ENCODE measurements around the gene STK32B. TPM values are rescaled to one million over a fixed set of nuclear protein-coding genes. Genes with fewer than 3 reads are reported as not detected.

Gene STK32B
- total RNA-seq, 1 experiment from 2014 or later: 11.6 TPM

DNA sequence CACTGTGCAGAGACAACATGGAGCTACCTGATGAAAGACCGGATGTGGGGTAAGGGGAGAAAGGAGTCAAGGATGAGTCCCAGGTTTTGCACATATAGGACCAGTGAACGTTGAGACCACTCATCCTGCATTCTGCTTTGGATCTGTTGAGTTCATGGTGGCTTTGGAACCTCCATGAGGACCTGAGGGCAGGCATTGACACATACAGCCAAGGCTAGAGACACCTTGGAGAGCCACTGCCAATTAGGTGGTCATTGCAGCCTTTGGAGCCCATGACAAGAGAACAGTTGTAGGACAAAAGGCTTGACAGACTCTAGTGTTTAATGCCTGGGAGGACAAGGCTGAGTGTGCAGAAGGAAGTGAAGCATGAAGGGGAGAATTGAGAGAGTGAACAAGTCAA, 87.9 kb downstream of the STK32B start:
- no peak overlapping the region for H3K4me3 ChIP-seq (ENCODE audit: low read depth in 2 of 2, low read length in 2 of 2)
- TF ChIP-seq, protein P1, sequence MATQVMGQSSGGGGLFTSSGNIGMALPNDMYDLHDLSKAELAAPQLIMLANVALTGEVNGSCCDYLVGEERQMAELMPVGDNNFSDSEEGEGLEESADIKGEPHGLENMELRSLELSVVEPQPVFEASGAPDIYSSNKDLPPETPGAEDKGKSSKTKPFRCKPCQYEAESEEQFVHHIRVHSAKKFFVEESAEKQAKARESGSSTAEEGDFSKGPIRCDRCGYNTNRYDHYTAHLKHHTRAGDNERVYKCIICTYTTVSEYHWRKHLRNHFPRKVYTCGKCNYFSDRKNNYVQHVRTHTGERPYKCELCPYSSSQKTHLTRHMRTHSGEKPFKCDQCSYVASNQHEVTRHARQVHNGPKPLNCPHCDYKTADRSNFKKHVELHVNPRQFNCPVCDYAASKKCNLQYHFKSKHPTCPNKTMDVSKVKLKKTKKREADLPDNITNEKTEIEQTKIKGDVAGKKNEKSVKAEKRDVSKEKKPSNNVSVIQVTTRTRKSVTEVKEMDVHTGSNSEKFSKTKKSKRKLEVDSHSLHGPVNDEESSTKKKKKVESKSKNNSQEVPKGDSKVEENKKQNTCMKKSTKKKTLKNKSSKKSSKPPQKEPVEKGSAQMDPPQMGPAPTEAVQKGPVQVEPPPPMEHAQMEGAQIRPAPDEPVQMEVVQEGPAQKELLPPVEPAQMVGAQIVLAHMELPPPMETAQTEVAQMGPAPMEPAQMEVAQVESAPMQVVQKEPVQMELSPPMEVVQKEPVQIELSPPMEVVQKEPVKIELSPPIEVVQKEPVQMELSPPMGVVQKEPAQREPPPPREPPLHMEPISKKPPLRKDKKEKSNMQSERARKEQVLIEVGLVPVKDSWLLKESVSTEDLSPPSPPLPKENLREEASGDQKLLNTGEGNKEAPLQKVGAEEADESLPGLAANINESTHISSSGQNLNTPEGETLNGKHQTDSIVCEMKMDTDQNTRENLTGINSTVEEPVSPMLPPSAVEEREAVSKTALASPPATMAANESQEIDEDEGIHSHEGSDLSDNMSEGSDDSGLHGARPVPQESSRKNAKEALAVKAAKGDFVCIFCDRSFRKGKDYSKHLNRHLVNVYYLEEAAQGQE (IDR thresholded peaks at IDR 0.05; ENCODE audit: insufficient read depth in 1 of 2, low read depth in 2 of 2, low read length in 1 of 2): no peak
- TF ChIP-seq POLR2AphosphoS5 (IDR thresholded peaks at IDR 0.05; ENCODE audit: low read depth, low read length) (no peak), SIN3A (IDR thresholded peaks at IDR 0.05; ENCODE audit: borderline replicate concordance, insufficient read depth, low read depth, low read length) (no peak), TCF7L2 (IDR thresholded peaks at IDR 0.05; ENCODE audit: low read depth, low read length) (no peak)
- TF ChIP-seq, protein P2, sequence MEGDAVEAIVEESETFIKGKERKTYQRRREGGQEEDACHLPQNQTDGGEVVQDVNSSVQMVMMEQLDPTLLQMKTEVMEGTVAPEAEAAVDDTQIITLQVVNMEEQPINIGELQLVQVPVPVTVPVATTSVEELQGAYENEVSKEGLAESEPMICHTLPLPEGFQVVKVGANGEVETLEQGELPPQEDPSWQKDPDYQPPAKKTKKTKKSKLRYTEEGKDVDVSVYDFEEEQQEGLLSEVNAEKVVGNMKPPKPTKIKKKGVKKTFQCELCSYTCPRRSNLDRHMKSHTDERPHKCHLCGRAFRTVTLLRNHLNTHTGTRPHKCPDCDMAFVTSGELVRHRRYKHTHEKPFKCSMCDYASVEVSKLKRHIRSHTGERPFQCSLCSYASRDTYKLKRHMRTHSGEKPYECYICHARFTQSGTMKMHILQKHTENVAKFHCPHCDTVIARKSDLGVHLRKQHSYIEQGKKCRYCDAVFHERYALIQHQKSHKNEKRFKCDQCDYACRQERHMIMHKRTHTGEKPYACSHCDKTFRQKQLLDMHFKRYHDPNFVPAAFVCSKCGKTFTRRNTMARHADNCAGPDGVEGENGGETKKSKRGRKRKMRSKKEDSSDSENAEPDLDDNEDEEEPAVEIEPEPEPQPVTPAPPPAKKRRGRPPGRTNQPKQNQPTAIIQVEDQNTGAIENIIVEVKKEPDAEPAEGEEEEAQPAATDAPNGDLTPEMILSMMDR (IDR thresholded peaks at IDR 0.05): no peak
- H3K27ac ChIP-seq (ENCODE audit: low read length): no peak overlapping the region
- in situ Hi-C loops (cut with HindIII; ENCODE audit: low pct_unique_long_range_greater_than_20kb, low sequenced_read_pairs) (no loop called here), intact Hi-C loops (cut with micrococcal nuclease; ENCODE audit: unreplicated experiment) (no loop called here)
- POLR2A ChIA-PET: no interaction called here
- DNase-seq (ENCODE audit: low read depth, low spot score) (no peak), ATAC-seq (no peak)
- BruUV-seq (replicated peaks): no TSS peak
- CTCF ChIA-PET: interaction anchor here (0.6 kb wide), 1 partner anchor 49 kb away, joined by 5 read pairs; no protein-coding TSS in a partner anchor
- no peaks in the 10 kb centered on the region for H3K4me1 ChIP-seq (ENCODE audit: control insufficient read depth, insufficient read depth, low read length)
- no peaks in the 10 kb centered on the region for H3K36me3 ChIP-seq (ENCODE audit: control insufficient read depth, insufficient read depth, low read length)
- H3K27me3 ChIP-seq (ENCODE audit: control insufficient read depth, insufficient read depth, low read length): no peaks in the 10 kb centered on the region
- H3K9me3 ChIP-seq (ENCODE audit: control insufficient read depth, insufficient read depth, low read depth, low read length): no peaks in the 10 kb centered on the region

DNA sequence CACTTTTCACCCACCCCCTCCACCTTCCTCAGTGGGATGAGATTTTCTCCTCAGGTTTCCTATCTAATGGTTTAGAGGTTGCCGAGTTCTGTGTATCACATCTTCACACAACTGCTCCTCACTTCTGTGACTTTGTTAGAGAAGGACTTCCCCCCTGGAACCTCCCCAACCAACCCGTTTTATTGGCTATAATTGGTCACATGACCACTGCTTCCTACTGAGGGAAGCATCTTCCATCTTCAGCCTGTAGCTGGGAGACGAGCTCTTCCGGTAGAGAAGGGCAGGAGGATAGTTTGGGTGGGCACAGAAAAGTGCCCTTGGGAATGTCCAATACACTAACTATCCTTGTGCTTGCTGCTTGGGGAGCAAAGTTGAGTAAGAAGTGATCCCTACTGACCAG, 90.5 kb downstream of the STK32B start:
- no TSS peak for BruUV-seq (replicated peaks)
- no peak for TF ChIP-seq POLR2AphosphoS5 (IDR thresholded peaks at IDR 0.05; ENCODE audit: low read depth, low read length)
- no peak for TF ChIP-seq SIN3A (IDR thresholded peaks at IDR 0.05; ENCODE audit: borderline replicate concordance, insufficient read depth, low read depth, low read length)
- TF ChIP-seq, protein P2 (IDR thresholded peaks at IDR 0.05): no peak
- TF ChIP-seq TCF7L2 (IDR thresholded peaks at IDR 0.05; ENCODE audit: low read depth, low read length): no peak
- TF ChIP-seq, protein P1 (IDR thresholded peaks at IDR 0.05; ENCODE audit: insufficient read depth in 1 of 2, low read depth in 2 of 2, low read length in 1 of 2): no peak
- Histone ChIP-seq H3K9me3 (ENCODE audit: control insufficient read depth, insufficient read depth, low read depth, low read length) (no peaks in the 10 kb centered on the region), H3K27ac (ENCODE audit: low read length) (no peak overlapping the region), H3K4me1 (ENCODE audit: control insufficient read depth, insufficient read depth, low read length) (no peaks in the 10 kb centered on the region), H3K4me3 (ENCODE audit: low read depth in 2 of 2, low read length in 2 of 2) (no peak overlapping the region), H3K27me3 (ENCODE audit: control insufficient read depth, insufficient read depth, low read length) (no peaks in the 10 kb centered on the region), H3K36me3 (ENCODE audit: control insufficient read depth, insufficient read depth, low read length) (no peaks in the 10 kb centered on the region)
- ATAC-seq (no peak), DNase-seq (ENCODE audit: low read depth, low spot score) (no peak)
- POLR2A ChIA-PET: no interaction called here
- intact Hi-C loops (cut with micrococcal nuclease; ENCODE audit: unreplicated experiment): loop anchor here (1.0 to 10.0 kb wide), 2 partner anchors 91 to 147 kb away; partner anchors contain the start of gene STK32B
- in situ Hi-C loops (cut with HindIII; ENCODE audit: low pct_unique_long_range_greater_than_20kb, low sequenced_read_pairs): no loop called here
- CTCF ChIA-PET: no interaction called here

All from Panc1 (cell line).